Neuronal stem cell (in vitro differentiated cells): ENCODE data around the gene ORAI3.

Experiments
- DNase-seq: peaks from one replicate; pipeline ENCODE4 v3.0.0-alpha.2; 2013; ENCODE audit warnings: low spot score
- H2AFZ ChIP-seq: one replicate; pipeline ENCODE4 v1.6.1; 2013; ENCODE audit warnings: mild to moderate bottlenecking, low read length, inconsistent platforms
- H2AK5ac ChIP-seq: 2 replicates; pipeline ENCODE4 v1.6.1; 2013; ENCODE audit warnings: low read depth, mild to moderate bottlenecking, inconsistent platforms, low read length, moderate library complexity, mixed read lengths
- H2BK120ac ChIP-seq: 2 replicates; pipeline ENCODE4 v1.6.1; 2013; ENCODE audit warnings: low read depth, mild to moderate bottlenecking, inconsistent platforms, low read length, moderate library complexity, mixed read lengths
- H2BK12ac ChIP-seq: one replicate; pipeline ENCODE4 v1.6.1; 2013; ENCODE audit warnings: low read length, inconsistent platforms
- H2BK15ac ChIP-seq: 2 replicates; pipeline ENCODE4 v1.6.1; 2013; ENCODE audit warnings: mild to moderate bottlenecking, low read length, inconsistent platforms, mixed read lengths
- H2BK5ac ChIP-seq: one replicate; pipeline ENCODE4 v1.6.1; 2013; ENCODE audit warnings: inconsistent platforms, mild to moderate bottlenecking, low read length, moderate library complexity
- H3K14ac ChIP-seq: one replicate; pipeline ENCODE4 v1.6.1; 2013; ENCODE audit warnings: low read length, inconsistent platforms
- H3K18ac ChIP-seq: 2 replicates; pipeline ENCODE4 v1.6.1; 2013; ENCODE audit warnings: low read length, inconsistent platforms
- H3K23ac ChIP-seq: 2 replicates; pipeline ENCODE4 v1.6.1; 2013; ENCODE audit warnings: low read depth, mild to moderate bottlenecking, mixed read lengths, low read length, inconsistent platforms; ENCODE audit not compliant: poor library complexity
- H3K27ac ChIP-seq: replicated peaks from 3 replicates; pipeline ENCODE4 v1.5.1; 2013; ENCODE audit warnings: low read length, inconsistent platforms
- H3K27me3 ChIP-seq, 3 experiments: 2 replicates each; pipeline ENCODE4 v1.6.1; 2013; ENCODE audit warnings: low read length in 3 of 3, mild to moderate bottlenecking in 2 of 3, inconsistent platforms in 1 of 3, low read depth in 1 of 3, mixed read lengths in 1 of 3, moderate library complexity in 1 of 3; ENCODE audit not compliant: control insufficient read depth in 3 of 3, insufficient read depth in 3 of 3
- H3K36me3 ChIP-seq, 2 donors: replicated peaks in 1 of 2; 2 replicates each; pipeline ENCODE4 v1.6.1; 2013; ENCODE audit warnings: low read length in 2 of 2; ENCODE audit not compliant: control insufficient read depth in 2 of 2, insufficient read depth in 2 of 2
- H3K4ac ChIP-seq: 2 replicates; pipeline ENCODE4 v1.6.1; 2013; ENCODE audit warnings: inconsistent platforms, mild to moderate bottlenecking, low read length, moderate library complexity
- H3K4me1 ChIP-seq, 2 donors: 1 replicate in 1 of 2; 2 replicates in 1 of 2; pipeline ENCODE4 v1.6.1; 2013; ENCODE audit warnings: low read length in 2 of 2, low read depth in 1 of 2; ENCODE audit not compliant: control insufficient read depth in 2 of 2, insufficient read depth in 1 of 2
- H3K4me2 ChIP-seq: one replicate; pipeline ENCODE4 v1.6.1; 2013; ENCODE audit warnings: mild to moderate bottlenecking, low read length, inconsistent platforms; ENCODE audit not compliant: insufficient read depth, poor library complexity, severe bottlenecking
- H3K4me3 ChIP-seq, 2 donors: 2 replicates each; pipeline ENCODE4 v1.5.1; 2013; ENCODE audit warnings: low read length in 2 of 2, mild to moderate bottlenecking in 2 of 2, inconsistent platforms in 1 of 2, moderate library complexity in 1 of 2
- H3K79me1 ChIP-seq: one replicate; pipeline ENCODE4 v1.6.1; 2013; ENCODE audit warnings: low read depth, mild to moderate bottlenecking, inconsistent platforms, low read length, moderate library complexity
- H3K9ac ChIP-seq: one replicate; pipeline ENCODE4 v1.6.1; 2013; ENCODE audit warnings: mild to moderate bottlenecking, low read depth, low read length, inconsistent platforms; ENCODE audit not compliant: poor library complexity
- H3K9me3 ChIP-seq, 2 donors: replicated peaks in 1 of 2; 2 replicates each; pipeline versions ENCODE3 to v1.6.1; 2013; ENCODE audit warnings: low read length in 2 of 2, mild to moderate bottlenecking in 2 of 2, inconsistent platforms in 1 of 2, low read depth in 1 of 2, mixed read lengths in 1 of 2, moderate library complexity in 1 of 2; ENCODE audit not compliant: control insufficient read depth in 2 of 2, insufficient read depth in 1 of 2
- H4K8ac ChIP-seq: one replicate; pipeline ENCODE4 v1.6.1; 2013; ENCODE audit warnings: low read depth, mild to moderate bottlenecking, inconsistent platforms, low read length, moderate library complexity
- H4K91ac ChIP-seq: one replicate; pipeline ENCODE4 v1.6.1; 2013; ENCODE audit warnings: low read length, low read depth, mild to moderate bottlenecking, inconsistent platforms; ENCODE audit not compliant: poor library complexity
- WGBS, 2 donors: extraction: QIAGEN DNeasy Blood & Tissue Kit; methylation state at CpG; one replicate each; pipeline ENCODE4 v1.1.7; 2013; ENCODE audit warnings: missing lambda C conversion rate in 2 of 2, mixed read lengths in 1 of 2; ENCODE audit not compliant: insufficient read length in 2 of 2, insufficient replicate concordance in 1 of 2; ENCODE audit errors: extremely low coverage in 2 of 2; 5-methylcytosine and 5-hydroxymethylcytosine counted together

The ORAI3 gene

DNA sequence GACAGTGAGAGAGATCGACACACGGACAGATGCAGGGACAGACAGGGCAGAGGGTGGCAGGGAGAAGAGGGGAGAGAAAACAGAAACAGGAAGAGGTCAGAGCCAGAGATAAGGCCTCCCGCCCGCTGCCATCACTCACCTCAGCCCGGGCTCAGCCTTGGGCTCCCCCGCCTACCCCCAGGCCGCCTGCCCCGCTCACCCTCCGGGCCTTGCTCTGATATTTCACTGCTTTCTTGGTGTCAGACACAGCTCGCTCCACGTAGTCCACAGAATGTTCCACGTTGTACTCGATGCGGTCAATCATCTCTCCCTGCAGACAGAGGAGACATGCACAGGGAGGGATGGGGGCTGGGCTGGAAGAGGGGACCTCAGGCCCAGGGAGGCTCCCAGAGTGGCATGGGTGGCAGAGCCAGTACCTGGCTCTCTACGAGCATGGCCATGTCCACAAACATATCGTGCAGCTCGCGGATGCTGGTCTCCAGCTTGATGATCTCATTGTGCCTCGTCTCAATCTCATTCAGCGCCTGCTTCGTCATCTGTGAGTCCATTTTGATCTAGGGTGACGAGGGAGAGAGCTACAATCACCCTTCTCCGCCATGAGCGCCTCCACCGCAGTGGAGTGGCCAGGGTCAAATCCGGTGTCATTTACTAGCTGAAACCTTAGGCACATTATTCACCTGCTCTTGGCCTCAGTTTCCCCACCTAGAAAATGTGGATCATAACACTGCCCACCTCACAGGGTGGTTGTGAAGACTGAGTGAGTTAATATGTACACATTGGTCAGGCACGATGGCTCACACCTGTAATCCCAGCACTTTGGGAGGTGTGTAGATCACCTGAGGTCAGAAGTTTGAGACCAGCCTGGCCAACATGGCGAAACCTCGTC, 44.3 kb downstream of the ORAI3 start:
- Histone ChIP-seq H2BK120ac (no peak overlapping the region), H3K27me3 (peaks cover 0 to 16% (median 0%) of the 10 kb centered on the region in 3 experiments), H3K4me1 (peaks cover 0 to 11% of the 10 kb centered on the region in 2 donors), H3K27ac (no peak overlapping the region), H2BK15ac (no peak overlapping the region), H3K23ac (peak overlapping the region; percentile 1), H2AFZ (no peak overlapping the region), H2BK12ac (no peak overlapping the region), H3K4me3 (no peak overlapping the region), H4K91ac (no peak overlapping the region), H3K9me3 (no peaks in the 10 kb centered on the region), H3K79me1 (no peaks in the 10 kb centered on the region), H3K18ac (no peak overlapping the region), H3K4ac (no peak overlapping the region), H3K9ac (no peak overlapping the region), H3K4me2 (no peak overlapping the region), H3K36me3 (peaks cover 0 to 6% of the 10 kb centered on the region in 2 donors), H4K8ac (no peak overlapping the region), H2BK5ac (peak overlapping the region; percentile 24), H3K14ac (no peak overlapping the region), H2AK5ac (no peak overlapping the region)
- DNase-seq: no peak
- no CpG with 5 or more reads among the region's 29 CpGs for WGBS, 2 donors

DNA sequence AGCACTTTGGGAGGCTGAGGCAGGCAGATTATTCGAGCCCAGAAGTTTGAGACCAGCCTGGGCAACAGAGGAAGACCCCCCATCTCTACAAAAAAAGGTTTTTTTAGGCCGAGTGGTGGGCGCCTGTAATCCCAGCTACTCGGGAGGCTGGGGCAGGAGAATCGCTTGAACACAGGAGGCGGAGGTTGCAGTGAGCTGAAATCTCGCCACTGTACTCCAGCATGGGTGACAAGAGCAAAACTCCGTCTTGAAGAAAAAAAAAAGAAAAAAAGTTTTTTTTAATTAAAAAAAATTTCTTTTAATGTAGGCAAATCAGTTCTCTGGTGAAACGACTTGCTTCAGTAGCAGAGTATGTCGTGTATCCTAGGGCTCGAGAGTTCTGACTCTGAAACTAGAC, 47.1 kb downstream of the ORAI3 start:
- Histone ChIP-seq H4K91ac (no peak overlapping the region), H3K36me3 (peaks cover 3 to 6% of the 10 kb centered on the region in 2 donors), H2BK5ac (no peak overlapping the region), H3K18ac (no peak overlapping the region), H2BK15ac (no peak overlapping the region), H4K8ac (no peak overlapping the region), H2BK120ac (no peak overlapping the region), H3K14ac (no peak overlapping the region), H3K4me1 (peaks cover 0 to 11% of the 10 kb centered on the region in 2 donors), H3K23ac (no peak overlapping the region), H3K4ac (no peak overlapping the region), H3K4me3 (no peak overlapping the region), H3K27me3 (peaks cover 0 to 16% (median 0%) of the 10 kb centered on the region in 3 experiments), H3K9ac (no peak overlapping the region), H2BK12ac (no peak overlapping the region), H3K27ac (no peak overlapping the region), H3K4me2 (no peak overlapping the region), H3K9me3 (no peaks in the 10 kb centered on the region), H3K79me1 (no peaks in the 10 kb centered on the region), H2AK5ac (no peak overlapping the region), H2AFZ (no peak overlapping the region)
- DNase-seq: no peak
- WGBS, 2 donors: no CpG with 5 or more reads among the region's 11 CpGs

DNA sequence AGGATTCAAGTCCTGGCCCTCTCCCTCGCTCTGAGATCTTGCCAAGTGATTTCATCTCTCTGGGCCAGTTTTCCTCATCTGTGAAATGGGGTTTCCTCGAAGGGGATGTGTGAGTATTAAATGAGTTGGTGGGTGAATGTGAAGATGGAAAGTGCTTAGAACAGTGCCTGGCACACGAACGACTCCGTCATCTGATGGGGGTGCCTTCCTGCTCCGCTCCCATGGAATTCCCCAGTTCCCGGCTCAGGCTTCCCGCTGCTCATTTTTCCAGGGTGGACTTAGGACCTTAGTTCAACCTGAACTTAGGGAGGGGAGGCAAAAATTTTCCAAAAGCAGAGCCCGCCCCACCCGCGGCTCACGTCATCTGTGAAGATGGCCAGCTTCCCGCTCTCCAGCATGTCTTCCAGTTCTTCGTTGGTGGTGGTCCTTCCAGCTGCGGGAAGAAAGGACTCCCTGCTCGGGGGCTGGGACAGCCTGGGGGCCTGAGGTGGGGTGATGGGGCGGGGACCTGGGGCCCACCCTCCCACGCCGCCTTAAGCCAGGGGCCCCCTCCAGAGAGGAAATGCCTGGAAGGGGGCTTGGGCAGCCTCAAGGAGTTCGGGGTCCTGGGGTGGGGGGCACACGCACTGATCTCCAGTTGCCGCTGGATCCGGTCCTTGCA, 47.6 kb downstream of the ORAI3 start:
- Histone ChIP-seq H2AK5ac (peak overlapping the region; percentile 67), H3K23ac (peak overlapping the region; percentile 53), H2BK5ac (no peak overlapping the region), H3K9ac (peak overlapping the region; percentile 78), H3K4me3 (peak overlapping the region in 1 of 2 donors; percentile 72), H2BK15ac (peak overlapping the region; percentile 30), H3K36me3 (peaks cover 2 to 5% of the 10 kb centered on the region in 2 donors), H3K4ac (no peak overlapping the region), H3K4me2 (peak overlapping the region; percentile 98), H3K9me3 (no peaks in the 10 kb centered on the region), H3K4me1 (peaks cover 0 to 11% of the 10 kb centered on the region in 2 donors), H3K27ac (no peak overlapping the region), H3K18ac (peak overlapping the region; percentile 32), H2BK12ac (no peak overlapping the region), H3K79me1 (no peaks in the 10 kb centered on the region), H3K14ac (peak overlapping the region; percentile 98), H4K8ac (no peak overlapping the region), H4K91ac (no peak overlapping the region), H2AFZ (no peak overlapping the region), H3K27me3 (peaks cover 0 to 16% (median 0%) of the 10 kb centered on the region in 3 experiments), H2BK120ac (no peak overlapping the region)
- WGBS, 2 donors: no CpG with 5 or more reads among the region's 23 CpGs
- no peak for DNase-seq
